SK-N-MC (cell line): ENCODE measurements around the gene MINDY3.

Experiments used
- EZH2 ChIP-seq: fragments of 200-600 bp; sonication (generic); IDR thresholded peaks from one replicate; pipeline ENCODE4 v1.6.1; 2017; ENCODE audit warnings: antibody characterized with exemption
- FOXP2 ChIP-seq: optimal IDR thresholded peaks from 2 replicates; pipeline ENCODE3; 2011; ENCODE audit warnings: mild to moderate bottlenecking, moderate library complexity; ENCODE audit not compliant: insufficient read depth; ENCODE audit errors: extremely low read length, control extremely low read depth
- POLR2AphosphoS5 ChIP-seq: IDR thresholded peaks from 2 replicates; pipeline ENCODE4 v1.6.1; 2012; ENCODE audit warnings: mild to moderate bottlenecking, low read depth, low read length, borderline replicate concordance

- no peak for TF ChIP-seq EZH2
- TF ChIP-seq POLR2AphosphoS5, result no peak
- TF ChIP-seq FOXP2, result no peak
These were observed 1.4 kb downstream of the MINDY3 start for GRCh38 chr10:15858861-15859281.
